ENCODE data around the gene SH3GL2.

- TF ChIP-seq CTCF (IDR thresholded peaks at IDR 0.05) (no peak), ZFX (IDR thresholded peaks at IDR 0.05; ENCODE audit: borderline replicate concordance) (no peak)
These were observed 172.6 kb downstream of the SH3GL2 start for GRCh38 chr9:17751486-17751885.

Measured in 22Rv1 (cell line).